Right cardiac atrium (tissue), 5 donors: Measurements from ENCODE around the gene XRCC2. TPM values are rescaled to one million over a fixed set of nuclear protein-coding genes. Genes with fewer than 3 reads are reported as not detected.

Source experiments
- ATAC-seq, 2 donors: fragments of 200-7000 bp; cut with Tn5 transposase; one replicate each; pipeline versions ENCODE4 v1.8.0 to v1.9.1; 2020; ENCODE audit warnings: moderate library complexity in 2 of 2, mild to moderate bottlenecking in 1 of 2
- DNase-seq, 3 donors: peaks; one replicate each; pipeline ENCODE4 v3.0.0-alpha.2; 2020
- H3K27ac ChIP-seq: one replicate; pipeline ENCODE4 v1.5.1; 2013; ENCODE audit warnings: mild to moderate bottlenecking, low read length, control low read depth, moderate library complexity
- H3K27me3 ChIP-seq: one replicate; pipeline ENCODE4 v1.6.1; 2013; ENCODE audit not compliant: control insufficient read depth, insufficient read depth
- H3K4me1 ChIP-seq: one replicate; pipeline ENCODE4 v1.6.1; 2013; ENCODE audit warnings: low read length; ENCODE audit not compliant: control insufficient read depth, insufficient read depth
- H3K4me3 ChIP-seq: one replicate; pipeline ENCODE4 v1.5.1; 2013; ENCODE audit warnings: low read length, control low read depth
- H3K9me3 ChIP-seq: one replicate; pipeline ENCODE4 v1.6.1; 2013; ENCODE audit warnings: low read length; ENCODE audit not compliant: control insufficient read depth
- WGBS: extraction: QIAGEN DNeasy Blood & Tissue Kit; methylation state at CpG from one replicate; pipeline ENCODE4 v1.1.7; 2013; 5-methylcytosine and 5-hydroxymethylcytosine counted together
- intact Hi-C, 4 donors: fragments of 100-400 bp; cut with DNase I; formaldehyde crosslinking; loops; one replicate each; pipeline versions ENCODE4 v1.11.0 to v1.14.0; 2022 to 2023
- polyA plus RNA-seq: library from polyadenylated mRNA; stranded (reverse); fragments of 200-250 nt; gene quantifications from one replicate; pipeline ENCODE4 v1.2.3, GENCODE V29; 2013
- total RNA-seq, 4 donors: library from RNA; stranded (reverse); fragmentation: NEBNext Ultra II Directional; extraction: Animal tissue kit (Norgen Biotek cat#: 25700); gene quantifications; one replicate each; pipeline ENCODE4 v1.2.1, GENCODE V29; 2021
- donor health status: healthy with polysubstance abuse.
- donor health status: DM: no; HTN: yes; CAD: no.
- donor health status: DM: no; HTN: no; CAD: no.
- donor health status: DM: no; HTN: yes; CAD: no; lungs with severe emphysema.
- donor health status: DM: yes; HTN: yes; CAD: no.

The XRCC2 gene
- total and polyA plus RNA-seq, 5 donors, result 0.22 to 0.82 (median 0.48) TPM

GRCh38 chr7:152608656-152609055, 67.3 kb downstream of the XRCC2 start:
- DNase-seq (no peak), ATAC-seq (no peak)
- Histone ChIP-seq H3K27ac (no peak overlapping the region), H3K27me3 (no peaks in the 10 kb centered on the region), H3K4me3 (no peak overlapping the region), H3K9me3 (no peaks in the 10 kb centered on the region), H3K4me1 (no peaks in the 10 kb centered on the region)
- 52% methylated on average over 4 of the region's 4 CpGs for WGBS
- intact Hi-C loops, result no loop called here

GRCh38 chr7:152608208-152608607, 67.7 kb downstream of the XRCC2 start:
- WGBS, result 72% methylated on average over 10 of the region's 10 CpGs
- Histone ChIP-seq H3K9me3 (no peaks in the 10 kb centered on the region), H3K27ac (no peak overlapping the region), H3K4me3 (no peak overlapping the region), H3K4me1 (no peaks in the 10 kb centered on the region), H3K27me3 (no peaks in the 10 kb centered on the region)
- intact Hi-C loops, result no loop called here
- no peak for ATAC-seq
- no peak for DNase-seq

GRCh38 chr7:152607007-152607406, 68.9 kb downstream of the XRCC2 start:
- intact Hi-C loops, result no loop called here
- DNase-seq (no peak), ATAC-seq (no peak)
- no peak overlapping the region for H3K27ac ChIP-seq
- 92% methylated on average over 2 of the region's 2 CpGs for WGBS
- no peaks in the 10 kb centered on the region for H3K27me3 ChIP-seq
- H3K4me1 ChIP-seq, result no peaks in the 10 kb centered on the region
- H3K9me3 ChIP-seq, result no peaks in the 10 kb centered on the region
- H3K4me3 ChIP-seq, result no peak overlapping the region

GRCh38 chr7:152602962-152603361, 73.0 kb downstream of the XRCC2 start:
- intact Hi-C loops, result no loop called here

GRCh38 chr7:152601305-152601798, 74.6 kb downstream of the XRCC2 start:
- H3K4me3 ChIP-seq, result no peak overlapping the region
- no peak for ATAC-seq
- intact Hi-C loops, result no loop called here

More at GRCh38 chr7:152602962-152603361, 73.0 kb downstream of the XRCC2 start:
- Histone ChIP-seq H3K4me1 (no peaks in the 10 kb centered on the region), H3K27ac (no peak overlapping the region), H3K4me3 (no peak overlapping the region), H3K27me3 (no peaks in the 10 kb centered on the region), H3K9me3 (no peaks in the 10 kb centered on the region)
- DNase-seq (no peak), ATAC-seq (no peak)
- WGBS, result 48% methylated on average over 6 of the region's 6 CpGs

GRCh38 chr7:152600266-152600665, 75.7 kb downstream of the XRCC2 start:
- Histone ChIP-seq H3K4me3 (no peak overlapping the region), H3K27ac (no peak overlapping the region), H3K27me3 (no peaks in the 10 kb centered on the region), H3K4me1 (no peaks in the 10 kb centered on the region), H3K9me3 (no peaks in the 10 kb centered on the region)
- 96% methylated on average over 5 of the region's 5 CpGs for WGBS
- intact Hi-C loops, result no loop called here
- no peak for ATAC-seq
- no peak for DNase-seq

More at GRCh38 chr7:152601305-152601798, 74.6 kb downstream of the XRCC2 start:
- no peak for DNase-seq
- Histone ChIP-seq H3K27ac (no peak overlapping the region), H3K4me1 (no peaks in the 10 kb centered on the region), H3K27me3 (no peaks in the 10 kb centered on the region), H3K9me3 (no peaks in the 10 kb centered on the region)
- WGBS, result 89% methylated on average over 17 of the region's 17 CpGs

- DNase-seq (no peak), ATAC-seq (no peak)
- intact Hi-C loops, result no loop called here
- Histone ChIP-seq H3K9me3 (no peaks in the 10 kb centered on the region), H3K27me3 (no peaks in the 10 kb centered on the region), H3K4me1 (no peaks in the 10 kb centered on the region), H3K4me3 (no peak overlapping the region), H3K27ac (no peak overlapping the region)
- WGBS, result 60% methylated on average over 8 of the region's 8 CpGs
Observed at GRCh38 chr7:152597507-152597906, 78.4 kb downstream of the XRCC2 start.

GRCh38 chr7:152596824-152597223, 79.1 kb downstream of the XRCC2 start:
- Histone ChIP-seq H3K27me3 (no peaks in the 10 kb centered on the region), H3K9me3 (no peaks in the 10 kb centered on the region), H3K4me1 (no peaks in the 10 kb centered on the region), H3K4me3 (no peak overlapping the region), H3K27ac (no peak overlapping the region)
- ATAC-seq (no peak), DNase-seq (no peak)
- 95% methylated on average over 2 of the region's 2 CpGs for WGBS
- intact Hi-C loops, result no loop called here

Other genes with a start within 250 kb of the XRCC2 start
- gene KMT2C, start 240.1 kb downstream of the XRCC2 start, total RNA-seq, result 10 to 100 TPM; 43.6 to 52.6 (median 50.3) TPM
- 10.9 TPM for gene KMT2C, start 240.1 kb downstream of the XRCC2 start, polyA plus RNA-seq
- 1 to 10 TPM; 4.5 to 9.9 (median 5.8) TPM for gene ACTR3B, start 83.6 kb upstream of the XRCC2 start, total RNA-seq
- 3.3 TPM for gene ACTR3B, start 83.6 kb upstream of the XRCC2 start, polyA plus RNA-seq